Caki2 (cell line): Measurements from ENCODE around the gene CDT1. TPM values are rescaled to one million over a fixed set of nuclear protein-coding genes. Genes with fewer than 3 reads are reported as not detected.

Experiments used
- DNase-seq: peaks from one replicate; pipeline ENCODE4 v3.0.0-alpha.2; 2015; ENCODE audit warnings: low read depth
- in situ Hi-C: cut with HindIII; loops from 2 replicates; pipeline ENCODE4 v1.10.0; 2016; ENCODE audit warnings: low sequenced_read_pairs, low pct_unique_long_range_greater_than_20kb, mixed read lengths
- total RNA-seq: library from RNA; depleted of rRNA; stranded (reverse); fragments of >200 nt; shearing (Covaris generic); gene quantifications from 2 replicates; pipeline ENCODE4 v1.2.3, GENCODE V29; 2014; ENCODE audit warnings: low replicate concordance

Gene CDT1
- total RNA-seq, 1 experiment from 2014 or later, result 24.6 TPM

- in situ Hi-C loops, result no loop called here
Measured at GRCh38 chr16:88796278-88796677, 7.3 kb upstream of the CDT1 start.

GRCh38 chr16:88798073-88798472 is 5.5 kb upstream of the CDT1 start:
- DNase-seq, result no peak

More at GRCh38 chr16:88796278-88796677, 7.3 kb upstream of the CDT1 start:
- no peak for DNase-seq

GRCh38 chr16:88798772-88799455 is 4.7 kb upstream of the CDT1 start:
- DNase-seq, result no peak
- in situ Hi-C loops, result no loop called here

More at GRCh38 chr16:88798073-88798472, 5.5 kb upstream of the CDT1 start:
- in situ Hi-C loops, result no loop called here

- in situ Hi-C loops, result no loop called here
- DNase-seq, result no peak
Measured at GRCh38 chr16:88799569-88800276, 3.9 kb upstream of the CDT1 start.

GRCh38 chr16:88800277-88800592 is 3.4 kb upstream of the CDT1 start:
- no peak for DNase-seq
- in situ Hi-C loops, result no loop called here

- in situ Hi-C loops, result no loop called here
- no peak for DNase-seq
Measured at GRCh38 chr16:88804173-88804551, 573 bp downstream of the CDT1 start.

- in situ Hi-C loops, result no loop called here
Measured at GRCh38 chr16:88804552-88805339, 1.2 kb downstream of the CDT1 start.

GRCh38 chr16:88805340-88805715 is 1.7 kb downstream of the CDT1 start:
- in situ Hi-C loops, result no loop called here
- no peak for DNase-seq

More at GRCh38 chr16:88804552-88805339, 1.2 kb downstream of the CDT1 start:
- no peak for DNase-seq

- in situ Hi-C loops, result no loop called here
- DNase-seq, result no peak
Measured at GRCh38 chr16:88805887-88806393, 2.4 kb downstream of the CDT1 start.

- in situ Hi-C loops, result no loop called here
Measured at GRCh38 chr16:88806491-88807111, 3.0 kb downstream of the CDT1 start.

GRCh38 chr16:88807142-88807625 is 3.6 kb downstream of the CDT1 start:
- DNase-seq, result no peak
- in situ Hi-C loops, result no loop called here

More at GRCh38 chr16:88806491-88807111, 3.0 kb downstream of the CDT1 start:
- DNase-seq, result no peak

GRCh38 chr16:88807626-88808453 is 4.3 kb downstream of the CDT1 start:
- in situ Hi-C loops, result no loop called here
- DNase-seq, result no peak

GRCh38 chr16:88809068-88809675 is 5.6 kb downstream of the CDT1 start:
- peak; percentile 8 for DNase-seq
- in situ Hi-C loops, result no loop called here

GRCh38 chr16:88809676-88810165 is 6.1 kb downstream of the CDT1 start:
- in situ Hi-C loops, result no loop called here
- DNase-seq, result peak; percentile 12

- in situ Hi-C loops, result no loop called here
- peak; percentile 29 for DNase-seq
Measured at GRCh38 chr16:88810166-88810911, 6.8 kb downstream of the CDT1 start.

GRCh38 chr16:88810912-88811768 is 7.6 kb downstream of the CDT1 start:
- in situ Hi-C loops, result no loop called here
- peak; percentile 84 for DNase-seq
